GM21367 (cell line): ENCODE data around the gene LHPP.
A peak's percentile ranks its signal among the peaks of the same experiment; 100 is the strongest.

Source experiments
- ATAC-seq: cut with Tn5 transposase; IDR thresholded peaks from one replicate; pipeline ENCODE4 v1.9.1; 2021; ENCODE audit not compliant: unreplicated experiment

Gene LHPP

GRCh38 chr10:124652200-124652599 lies 190.6 kb downstream of the LHPP start:
- ATAC-seq, result no peak

GRCh38 chr10:124652701-124653100 lies 191.1 kb downstream of the LHPP start:
- no peak for ATAC-seq

GRCh38 chr10:124653311-124653710 lies 191.7 kb downstream of the LHPP start:
- ATAC-seq, result no peak

GRCh38 chr10:124653811-124654651 lies 192.4 kb downstream of the LHPP start:
- no peak for ATAC-seq

- no peak for ATAC-seq
Measured at GRCh38 chr10:124654686-124655085, 193.1 kb downstream of the LHPP start.

GRCh38 chr10:124655191-124656112 lies 193.8 kb downstream of the LHPP start:
- no peak for ATAC-seq

- no peak for ATAC-seq
Measured at GRCh38 chr10:124656113-124656490, 194.5 kb downstream of the LHPP start.

GRCh38 chr10:124656541-124656940 lies 194.9 kb downstream of the LHPP start:
- no peak for ATAC-seq

- ATAC-seq, result peak; percentile 56
Measured at GRCh38 chr10:124657806-124658205, 196.2 kb downstream of the LHPP start.

- no peak for ATAC-seq
Measured at GRCh38 chr10:124658591-124659242, 197.1 kb downstream of the LHPP start.

- ATAC-seq, result no peak
Measured at GRCh38 chr10:124659380-124659779, 197.8 kb downstream of the LHPP start.

- ATAC-seq, result no peak
Measured at GRCh38 chr10:124660404-124661125, 198.9 kb downstream of the LHPP start.

GRCh38 chr10:124661660-124662180 lies 200.1 kb downstream of the LHPP start:
- ATAC-seq, result no peak

- no peak for ATAC-seq
Measured at GRCh38 chr10:124663228-124663627, 201.6 kb downstream of the LHPP start.
